SU-DHL-6 (cell line): ENCODE data around the gene UBA1.

ENCODE experiments used
- CTCF ChIP-seq: fragments of 200-600 bp; sonication (generic); IDR thresholded peaks from one replicate; pipeline ENCODE4 v1.5.1; 2017; ENCODE audit warnings: antibody characterized with exemption, mild to moderate bottlenecking, low read length, moderate library complexity; ENCODE audit not compliant: insufficient read depth, poor library complexity, severe bottlenecking
- EZH2phosphoT487 ChIP-seq: fragments of 200-600 bp; sonication (generic), shearing (Covaris generic); conservative IDR thresholded peaks from 2 replicates; pipeline ENCODE4 v1.6.1; 2018; ENCODE audit warnings: mild to moderate bottlenecking, antibody characterized with exemption, low read length, moderate library complexity, mixed read lengths

- TF ChIP-seq CTCF (no peak), EZH2phosphoT487 (no peak)
These were observed 33.6 kb downstream of the UBA1 start for GRCh38 chrX:47227334-47227583.
